Activated T-cell treated with anti-CD3 and anti-CD28 coated beads, Interleukin-2, amount 50 U/mL, for 1 hour (primary cell): ENCODE results near the gene MYL4.
A peak's percentile ranks its signal among the peaks of the same experiment; 100 is the strongest.
"Not testable (repeated sequence)": the region's sequence is repeated elsewhere in the genome, so short reads cannot be mapped to it uniquely, and the experiment has no call there.

ENCODE experiments used
- DNase-seq: peaks from one replicate; pipeline ENCODE4 v3.0.0-alpha.2; 2020

The MYL4 gene

GRCh38 chr17:47222047-47222446, 12.9 kb downstream of the MYL4 start:
- no peak for DNase-seq

- DNase-seq = no peak
Measured at GRCh38 chr17:47223007-47223406, 13.9 kb downstream of the MYL4 start.

- no peak for DNase-seq
Measured at GRCh38 chr17:47223460-47223859, 14.3 kb downstream of the MYL4 start.

GRCh38 chr17:47224077-47224476, 14.9 kb downstream of the MYL4 start:
- not testable (repeated sequence) for DNase-seq

- no peak for DNase-seq
Measured at GRCh38 chr17:47224966-47225365, 15.8 kb downstream of the MYL4 start.

GRCh38 chr17:47225436-47225858, 16.3 kb downstream of the MYL4 start:
- no peak for DNase-seq

GRCh38 chr17:47225911-47226688, 17.0 kb downstream of the MYL4 start:
- no peak for DNase-seq

- no peak for DNase-seq
Measured at GRCh38 chr17:47227862-47228261, 18.7 kb downstream of the MYL4 start.

- peak; percentile 62 for DNase-seq
Measured at GRCh38 chr17:47229535-47230443, 20.6 kb downstream of the MYL4 start.

GRCh38 chr17:47230864-47231263, 21.7 kb downstream of the MYL4 start:
- no peak for DNase-seq

GRCh38 chr17:47231334-47231733, 22.2 kb downstream of the MYL4 start:
- DNase-seq = no peak

GRCh38 chr17:47231866-47232265, 22.7 kb downstream of the MYL4 start:
- no peak for DNase-seq

- DNase-seq = no peak
Measured at GRCh38 chr17:47232465-47232864, 23.3 kb downstream of the MYL4 start.

GRCh38 chr17:47235506-47235905, 26.4 kb downstream of the MYL4 start:
- no peak for DNase-seq

- DNase-seq = no peak
Measured at GRCh38 chr17:47235923-47236322, 26.8 kb downstream of the MYL4 start.

GRCh38 chr17:47237841-47238240, 28.7 kb downstream of the MYL4 start:
- no peak for DNase-seq

- DNase-seq = no peak
Measured at GRCh38 chr17:47238321-47239010, 29.3 kb downstream of the MYL4 start.

GRCh38 chr17:47239619-47239966, 30.4 kb downstream of the MYL4 start:
- no peak for DNase-seq

- DNase-seq = no peak
Measured at GRCh38 chr17:47239967-47240651, 31.0 kb downstream of the MYL4 start.

- DNase-seq = no peak
Measured at GRCh38 chr17:47240806-47241205, 31.7 kb downstream of the MYL4 start.

- no peak for DNase-seq
Measured at GRCh38 chr17:47242648-47243047, 33.5 kb downstream of the MYL4 start.

GRCh38 chr17:47243737-47244598, 34.8 kb downstream of the MYL4 start:
- DNase-seq = no peak
